ENCODE data around the gene EIF3B. TPM values are rescaled to one million over a fixed set of nuclear protein-coding genes. Genes with fewer than 3 reads are reported as not detected.

The EIF3B gene
- total RNA-seq, 1 donor from 2014 or later: 224 TPM

- H3K27me3 Mint-ChIP-seq (ENCODE audit: low read depth): no peaks in the 10 kb centered on the region
- no peak overlapping the region for H3K27ac Mint-ChIP-seq (ENCODE audit: unreplicated experiment)
- H3K36me3 Mint-ChIP-seq (ENCODE audit: low read depth): no peaks in the 10 kb centered on the region
- DNase-seq (ENCODE audit: low read depth, low spot score): peak; percentile 37
- TF ChIP-seq, protein P1, sequence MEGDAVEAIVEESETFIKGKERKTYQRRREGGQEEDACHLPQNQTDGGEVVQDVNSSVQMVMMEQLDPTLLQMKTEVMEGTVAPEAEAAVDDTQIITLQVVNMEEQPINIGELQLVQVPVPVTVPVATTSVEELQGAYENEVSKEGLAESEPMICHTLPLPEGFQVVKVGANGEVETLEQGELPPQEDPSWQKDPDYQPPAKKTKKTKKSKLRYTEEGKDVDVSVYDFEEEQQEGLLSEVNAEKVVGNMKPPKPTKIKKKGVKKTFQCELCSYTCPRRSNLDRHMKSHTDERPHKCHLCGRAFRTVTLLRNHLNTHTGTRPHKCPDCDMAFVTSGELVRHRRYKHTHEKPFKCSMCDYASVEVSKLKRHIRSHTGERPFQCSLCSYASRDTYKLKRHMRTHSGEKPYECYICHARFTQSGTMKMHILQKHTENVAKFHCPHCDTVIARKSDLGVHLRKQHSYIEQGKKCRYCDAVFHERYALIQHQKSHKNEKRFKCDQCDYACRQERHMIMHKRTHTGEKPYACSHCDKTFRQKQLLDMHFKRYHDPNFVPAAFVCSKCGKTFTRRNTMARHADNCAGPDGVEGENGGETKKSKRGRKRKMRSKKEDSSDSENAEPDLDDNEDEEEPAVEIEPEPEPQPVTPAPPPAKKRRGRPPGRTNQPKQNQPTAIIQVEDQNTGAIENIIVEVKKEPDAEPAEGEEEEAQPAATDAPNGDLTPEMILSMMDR (conservative IDR thresholded peaks at IDR 0.05): peak; percentile 45
- no peaks in the 10 kb centered on the region for H3K9me3 Mint-ChIP-seq
- peaks cover 33% of the 10 kb centered on the region for H3K4me1 Mint-ChIP-seq
- peak overlapping the region; percentile 87 for H3K4me3 Mint-ChIP-seq
Observed at GRCh38 chr7:2403718-2404648, 49.4 kb downstream of the EIF3B start.

GRCh38 chr7:2404714-2405119 lies 50.1 kb downstream of the EIF3B start:
- peak overlapping the region; percentile 87 for H3K4me3 Mint-ChIP-seq
- DNase-seq (ENCODE audit: low read depth, low spot score): no peak
- no peak overlapping the region for H3K27ac Mint-ChIP-seq (ENCODE audit: unreplicated experiment)
- H3K27me3 Mint-ChIP-seq (ENCODE audit: low read depth): no peaks in the 10 kb centered on the region
- peaks cover 35% of the 10 kb centered on the region for H3K4me1 Mint-ChIP-seq
- TF ChIP-seq, protein P1 (conservative IDR thresholded peaks at IDR 0.05): no peak
- no peaks in the 10 kb centered on the region for H3K36me3 Mint-ChIP-seq (ENCODE audit: low read depth)
- no peaks in the 10 kb centered on the region for H3K9me3 Mint-ChIP-seq

- H3K36me3 Mint-ChIP-seq (ENCODE audit: low read depth): no peaks in the 10 kb centered on the region
Observed at GRCh38 chr7:2405201-2405600, 50.6 kb downstream of the EIF3B start.

DNA sequence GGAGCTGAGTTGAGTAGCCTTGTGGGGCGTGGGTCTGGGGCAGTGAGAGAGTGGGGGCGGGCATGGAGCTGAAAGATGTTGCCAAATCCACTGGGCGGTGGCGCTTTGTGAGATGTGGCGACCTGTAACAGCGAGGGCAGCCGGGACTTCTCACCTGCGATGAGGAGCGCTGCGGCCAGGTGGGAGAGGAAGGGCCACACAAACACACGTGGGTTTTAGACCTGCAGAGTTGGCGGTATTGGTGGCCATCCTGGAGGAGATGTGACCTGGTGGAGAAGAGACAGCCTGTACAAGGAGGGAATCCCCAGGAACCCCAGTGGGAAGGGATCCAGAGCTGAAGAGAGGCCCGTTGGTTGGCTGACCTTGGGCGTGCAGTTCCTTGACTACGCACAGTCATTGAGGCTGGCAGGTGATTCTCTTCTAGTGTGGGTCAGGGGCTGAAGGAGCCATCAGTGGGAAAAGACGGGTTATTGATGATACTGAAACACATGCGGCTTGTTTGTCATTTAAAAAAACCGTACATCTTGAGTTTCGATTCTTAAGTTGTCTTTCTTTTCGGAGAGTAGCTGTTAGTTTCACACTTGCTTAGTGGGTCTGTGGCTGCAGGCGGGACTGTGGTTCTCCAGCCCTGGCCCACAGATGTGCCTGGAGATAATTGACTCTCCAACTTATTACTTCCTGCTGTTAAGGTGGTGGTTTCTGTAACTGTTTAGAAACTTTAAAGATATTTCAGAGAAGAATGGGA lies 51.1 kb downstream of the EIF3B start:
- H3K4me1 Mint-ChIP-seq: peaks cover 35% of the 10 kb centered on the region

More at GRCh38 chr7:2405201-2405600, 50.6 kb downstream of the EIF3B start:
- H3K4me3 Mint-ChIP-seq: peak overlapping the region; percentile 87
- DNase-seq (ENCODE audit: low read depth, low spot score): no peak
- H3K27me3 Mint-ChIP-seq (ENCODE audit: low read depth): no peaks in the 10 kb centered on the region
- peak overlapping the region; percentile 66 for H3K27ac Mint-ChIP-seq (ENCODE audit: unreplicated experiment)
- peaks cover 35% of the 10 kb centered on the region for H3K4me1 Mint-ChIP-seq
- no peaks in the 10 kb centered on the region for H3K9me3 Mint-ChIP-seq
- TF ChIP-seq, protein P1 (conservative IDR thresholded peaks at IDR 0.05): no peak

More for the DNA sequence above, 51.1 kb downstream of the EIF3B start:
- H3K4me3 Mint-ChIP-seq: peak overlapping the region; percentile 49
- H3K27ac Mint-ChIP-seq (ENCODE audit: unreplicated experiment): peak overlapping the region; percentile 66
- no peaks in the 10 kb centered on the region for H3K36me3 Mint-ChIP-seq (ENCODE audit: low read depth)
- no peaks in the 10 kb centered on the region for H3K9me3 Mint-ChIP-seq
- DNase-seq (ENCODE audit: low read depth, low spot score): no peak
- TF ChIP-seq, protein P1 (conservative IDR thresholded peaks at IDR 0.05): no peak
- no peaks in the 10 kb centered on the region for H3K27me3 Mint-ChIP-seq (ENCODE audit: low read depth)
